GM10266 (cell line): ENCODE results near the gene SULF2.

Experiments used
- DNase-seq: peaks from one replicate; pipeline ENCODE4 v3.0.0; 2012; ENCODE audit errors: extremely low spot score
- TF ChIP-seq, protein P1 (sequence below): IDR thresholded peaks from 2 replicates; pipeline ENCODE4 v1.5.1; 2012; ENCODE audit warnings: mild to moderate bottlenecking, low read depth; ENCODE audit not compliant: control insufficient read depth, insufficient read depth; ENCODE audit errors: missing control alignments

SULF2 gene

DNA sequence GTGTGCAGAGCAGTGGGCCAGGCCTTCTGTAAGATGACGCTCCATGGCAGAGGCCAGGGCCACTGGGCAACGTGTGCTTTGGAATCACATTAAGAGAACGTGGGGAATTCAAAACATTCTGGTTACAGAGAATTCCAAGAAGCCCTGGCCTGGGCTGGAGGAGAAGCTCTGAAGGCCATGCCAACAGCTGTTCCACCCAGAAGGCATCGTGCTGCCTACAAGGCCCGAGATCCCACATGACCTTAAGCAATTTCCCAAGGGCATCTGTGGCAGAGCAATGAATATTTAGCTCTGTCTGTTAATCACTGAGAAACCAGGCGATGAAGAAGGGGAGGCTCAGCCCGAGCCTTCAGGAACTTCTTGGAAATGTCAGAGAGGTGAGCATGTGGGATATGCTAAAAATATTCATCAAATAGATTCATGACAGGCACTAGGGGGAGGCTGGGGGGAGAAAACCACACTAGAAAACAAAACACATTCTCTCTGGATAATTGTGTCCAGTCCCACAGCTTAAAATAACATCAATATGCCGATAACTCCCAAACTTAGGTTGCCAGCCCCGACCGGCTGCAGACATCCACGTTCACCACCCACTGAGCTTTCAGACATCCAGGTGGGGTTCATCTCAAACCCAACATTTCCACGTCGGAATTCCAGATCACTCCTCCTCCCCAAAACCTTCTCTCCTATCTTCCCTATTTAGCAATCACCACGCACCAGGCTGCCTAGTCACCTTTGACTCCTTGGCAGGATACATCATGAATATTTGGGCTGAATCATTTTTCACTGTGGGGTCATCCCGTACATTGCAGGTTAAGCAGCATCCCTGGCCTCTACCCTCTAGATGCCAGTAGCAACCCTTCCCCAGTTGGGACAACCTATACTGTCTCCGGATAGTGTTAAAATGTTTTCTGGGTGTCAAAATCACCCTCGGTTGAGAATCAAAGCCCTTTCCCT lies 6.6 kb downstream of the SULF2 start:
- TF ChIP-seq, protein P1, sequence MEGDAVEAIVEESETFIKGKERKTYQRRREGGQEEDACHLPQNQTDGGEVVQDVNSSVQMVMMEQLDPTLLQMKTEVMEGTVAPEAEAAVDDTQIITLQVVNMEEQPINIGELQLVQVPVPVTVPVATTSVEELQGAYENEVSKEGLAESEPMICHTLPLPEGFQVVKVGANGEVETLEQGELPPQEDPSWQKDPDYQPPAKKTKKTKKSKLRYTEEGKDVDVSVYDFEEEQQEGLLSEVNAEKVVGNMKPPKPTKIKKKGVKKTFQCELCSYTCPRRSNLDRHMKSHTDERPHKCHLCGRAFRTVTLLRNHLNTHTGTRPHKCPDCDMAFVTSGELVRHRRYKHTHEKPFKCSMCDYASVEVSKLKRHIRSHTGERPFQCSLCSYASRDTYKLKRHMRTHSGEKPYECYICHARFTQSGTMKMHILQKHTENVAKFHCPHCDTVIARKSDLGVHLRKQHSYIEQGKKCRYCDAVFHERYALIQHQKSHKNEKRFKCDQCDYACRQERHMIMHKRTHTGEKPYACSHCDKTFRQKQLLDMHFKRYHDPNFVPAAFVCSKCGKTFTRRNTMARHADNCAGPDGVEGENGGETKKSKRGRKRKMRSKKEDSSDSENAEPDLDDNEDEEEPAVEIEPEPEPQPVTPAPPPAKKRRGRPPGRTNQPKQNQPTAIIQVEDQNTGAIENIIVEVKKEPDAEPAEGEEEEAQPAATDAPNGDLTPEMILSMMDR = no peak

DNA sequence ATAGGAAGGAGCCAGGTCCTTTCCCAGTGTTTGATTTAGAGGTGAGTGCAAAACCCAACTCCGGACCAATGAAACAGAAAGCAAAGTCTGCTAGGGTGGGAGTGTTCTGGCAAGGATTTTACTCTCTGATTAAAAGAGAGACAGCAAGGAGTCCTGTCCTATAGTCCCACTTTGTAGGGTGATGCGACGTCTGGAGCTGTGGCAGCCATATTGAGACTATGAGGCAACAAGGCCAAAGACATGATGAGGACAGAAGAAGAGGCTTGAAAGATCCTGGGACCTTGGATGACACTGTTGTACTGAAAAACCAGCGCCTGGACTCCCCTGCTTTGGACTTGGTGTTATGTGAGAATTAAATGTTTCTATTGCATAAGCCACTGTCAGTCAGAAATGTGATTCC lies 8.1 kb downstream of the SULF2 start:
- TF ChIP-seq, protein P1 = no peak
- DNase-seq = no peak

More for the DNA sequence above, 6.6 kb downstream of the SULF2 start:
- DNase-seq = no peak

DNA sequence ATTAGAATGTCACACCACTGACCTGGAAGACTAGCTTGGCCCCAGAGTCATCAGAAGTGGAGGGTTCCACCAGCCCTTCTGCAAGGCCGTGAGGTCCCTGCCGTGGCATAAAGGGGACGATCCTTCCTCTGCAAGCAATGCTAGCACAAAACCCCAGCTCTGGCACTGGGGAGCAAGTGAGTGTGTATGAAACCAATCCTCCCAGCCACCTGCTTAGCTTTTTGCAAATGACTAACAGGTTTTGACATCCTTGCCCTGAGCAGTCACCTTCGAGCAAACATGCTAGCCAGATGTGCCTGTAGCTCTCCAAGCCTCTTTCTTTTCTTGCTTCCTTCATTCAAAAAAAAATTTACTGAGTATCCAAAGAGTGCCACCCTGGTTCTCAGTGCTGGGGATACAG lies 8.6 kb downstream of the SULF2 start:
- TF ChIP-seq, protein P1 = no peak
- DNase-seq = no peak

DNA sequence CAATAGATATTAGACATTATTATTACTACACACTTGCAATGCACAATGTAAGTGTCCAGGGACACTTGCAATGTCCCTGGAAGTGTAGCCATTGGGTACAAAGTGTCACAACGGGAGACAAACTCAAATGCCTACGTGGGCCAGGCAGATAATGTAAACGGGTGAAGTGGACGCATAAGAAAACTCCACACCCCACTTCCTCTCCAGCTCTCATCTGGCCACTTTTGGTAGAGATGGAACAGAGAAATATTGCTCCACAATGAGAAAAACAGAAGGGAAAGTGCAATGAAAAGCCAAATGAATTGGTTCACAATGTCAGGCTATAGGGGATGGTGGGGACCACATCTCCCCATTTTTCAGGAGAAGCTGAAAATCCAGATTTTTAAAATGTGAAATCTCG lies 9.4 kb downstream of the SULF2 start:
- DNase-seq = no peak
- TF ChIP-seq, protein P1 = no peak

DNA sequence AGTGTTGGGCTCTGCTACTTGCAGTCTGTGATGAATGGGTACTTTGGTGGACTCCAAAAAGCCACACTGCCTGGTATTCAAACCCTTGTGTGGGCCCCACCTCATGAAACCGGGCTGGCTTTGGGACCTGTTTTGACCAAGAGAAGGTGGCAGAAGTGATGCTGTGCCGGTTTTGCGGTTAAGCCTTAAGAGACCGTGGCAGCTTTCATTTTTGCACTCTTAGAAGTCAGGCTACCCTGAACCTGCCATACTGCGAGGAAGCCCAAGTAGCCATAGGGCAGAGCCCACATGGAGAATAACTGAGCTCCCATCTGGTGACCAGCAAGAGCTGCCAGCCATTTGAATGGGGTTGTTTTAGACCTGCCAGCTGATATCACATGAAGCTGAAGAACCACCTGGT lies 10.2 kb downstream of the SULF2 start:
- DNase-seq = no peak
- TF ChIP-seq, protein P1 = no peak

DNA sequence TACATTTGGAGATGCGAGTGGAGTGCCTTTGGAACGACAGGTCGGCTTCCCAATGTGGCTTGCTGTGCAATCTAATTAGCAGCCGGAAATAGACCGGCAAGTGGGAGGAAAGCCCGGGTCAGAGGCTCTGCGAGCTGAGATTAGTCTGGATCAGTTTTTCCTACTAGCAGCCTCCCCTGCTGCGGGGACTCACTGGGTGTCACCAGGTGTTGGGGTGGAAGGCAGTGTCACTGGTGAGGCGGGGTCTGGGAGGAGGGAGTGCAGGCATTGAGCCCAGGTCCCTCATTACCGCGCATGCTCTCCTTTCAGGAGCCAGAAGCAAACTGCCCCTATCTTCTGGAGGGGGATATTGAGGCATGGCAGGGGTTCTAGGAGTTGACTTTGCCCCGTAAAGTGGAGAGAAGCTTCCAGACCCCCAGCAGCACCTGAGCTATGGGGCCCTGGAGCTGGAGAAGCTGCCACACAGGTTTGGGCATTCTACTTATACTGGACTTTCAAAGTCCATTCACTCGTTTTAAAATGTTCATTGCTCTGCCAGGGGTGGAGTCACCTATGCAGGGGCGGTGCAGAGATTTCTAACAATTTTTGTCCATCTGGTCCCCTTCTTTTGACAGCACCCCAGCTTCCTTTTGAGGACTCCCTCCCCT lies 11.0 kb downstream of the SULF2 start:
- TF ChIP-seq, protein P1 = no peak

DNA sequence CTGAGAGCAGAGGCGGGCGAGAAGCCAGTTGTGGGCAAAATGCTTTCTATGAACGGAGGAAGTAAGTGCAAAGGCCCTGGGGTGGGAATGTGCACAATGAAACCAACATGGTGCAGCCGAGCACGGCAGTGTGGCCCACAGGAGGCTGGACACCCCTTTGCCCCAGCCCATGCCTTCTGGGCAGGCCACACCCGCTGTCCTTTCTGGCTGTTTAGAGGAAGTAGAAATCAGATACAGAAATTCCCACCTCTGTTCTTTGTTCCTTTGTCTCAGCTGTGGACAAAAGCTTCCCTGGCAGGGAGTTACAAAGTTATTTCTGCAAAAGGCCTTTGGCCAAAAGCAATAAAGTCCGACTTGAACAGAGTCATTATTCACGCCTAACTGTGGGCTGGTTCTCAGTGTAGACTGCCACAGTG lies 11.9 kb downstream of the SULF2 start:
- TF ChIP-seq, protein P1 = no peak
- DNase-seq = no peak

More for the DNA sequence above, 11.0 kb downstream of the SULF2 start:
- DNase-seq = no peak
